Central memory CD8-positive, alpha-beta T cell (primary cell): Measurements from ENCODE around the gene NIPA2.

Experiments used
- ATAC-seq: fragments of 150-1000 bp; cut with Tn5 transposase; replicated peaks from 2 replicates; pipeline ENCODE4 v1.10.0; 2022; ENCODE audit warnings: mild to moderate bottlenecking, moderate FRiP score, moderate number of reproducible peaks; ENCODE audit not compliant: poor library complexity, severe bottlenecking; ENCODE audit errors: extremely low read depth
- DNase-seq, 2 donors: peaks; one replicate each; pipeline ENCODE4 v3.0.0; 2021; ENCODE audit warnings: low spot score in 2 of 2
- H3K27ac Mint-ChIP-seq: one replicate; pipeline ENCODE4 v1.8.0; 2022; ENCODE audit warnings: low read depth, mild to moderate bottlenecking, moderate library complexity, mixed read lengths
- H3K27me3 Mint-ChIP-seq: one replicate; pipeline ENCODE4 v1.8.0; 2022; ENCODE audit warnings: mixed read lengths
- H3K36me3 Mint-ChIP-seq: one replicate; pipeline ENCODE4 v1.8.0; 2022; ENCODE audit warnings: mild to moderate bottlenecking, moderate library complexity, mixed read lengths; ENCODE audit not compliant: insufficient read depth
- H3K4me1 Mint-ChIP-seq: one replicate; pipeline ENCODE4 v1.8.0; 2022; ENCODE audit warnings: mixed read lengths
- H3K4me3 Mint-ChIP-seq: one replicate; pipeline ENCODE4 v1.8.0; 2022; ENCODE audit warnings: mild to moderate bottlenecking, moderate library complexity, mixed read lengths
- H3K9me3 Mint-ChIP-seq: one replicate; pipeline ENCODE4 v1.8.0; 2022; ENCODE audit warnings: mixed read lengths

NIPA2 gene

DNA sequence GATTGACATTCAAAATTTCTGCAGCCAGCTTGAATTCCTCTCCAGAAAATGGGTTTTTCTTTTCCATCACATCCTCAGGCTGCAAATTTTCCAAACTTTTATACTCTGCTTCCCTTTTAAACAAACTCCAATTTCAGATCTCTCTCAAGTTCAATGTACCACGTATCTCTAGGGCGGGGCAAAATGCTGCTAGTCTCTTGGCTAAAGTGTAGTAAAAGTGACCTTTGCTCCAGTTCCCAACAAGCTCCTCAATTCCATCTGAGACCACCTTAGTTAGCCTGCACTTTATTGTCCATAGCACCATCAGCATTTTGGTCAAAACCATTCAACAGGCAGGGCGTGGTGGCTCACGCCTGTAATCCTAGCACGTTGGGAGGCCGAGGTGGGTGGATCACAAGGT lies 46.7 kb downstream of the NIPA2 start:
- Mint-ChIP-seq H3K36me3 (no peaks in the 10 kb centered on the region), H3K9me3 (no peaks in the 10 kb centered on the region), H3K4me1 (no peaks in the 10 kb centered on the region), H3K27me3 (peaks cover 18% of the 10 kb centered on the region), H3K27ac (no peak overlapping the region), H3K4me3 (no peak overlapping the region)
- DNase-seq (no peak), ATAC-seq (no peak)

DNA sequence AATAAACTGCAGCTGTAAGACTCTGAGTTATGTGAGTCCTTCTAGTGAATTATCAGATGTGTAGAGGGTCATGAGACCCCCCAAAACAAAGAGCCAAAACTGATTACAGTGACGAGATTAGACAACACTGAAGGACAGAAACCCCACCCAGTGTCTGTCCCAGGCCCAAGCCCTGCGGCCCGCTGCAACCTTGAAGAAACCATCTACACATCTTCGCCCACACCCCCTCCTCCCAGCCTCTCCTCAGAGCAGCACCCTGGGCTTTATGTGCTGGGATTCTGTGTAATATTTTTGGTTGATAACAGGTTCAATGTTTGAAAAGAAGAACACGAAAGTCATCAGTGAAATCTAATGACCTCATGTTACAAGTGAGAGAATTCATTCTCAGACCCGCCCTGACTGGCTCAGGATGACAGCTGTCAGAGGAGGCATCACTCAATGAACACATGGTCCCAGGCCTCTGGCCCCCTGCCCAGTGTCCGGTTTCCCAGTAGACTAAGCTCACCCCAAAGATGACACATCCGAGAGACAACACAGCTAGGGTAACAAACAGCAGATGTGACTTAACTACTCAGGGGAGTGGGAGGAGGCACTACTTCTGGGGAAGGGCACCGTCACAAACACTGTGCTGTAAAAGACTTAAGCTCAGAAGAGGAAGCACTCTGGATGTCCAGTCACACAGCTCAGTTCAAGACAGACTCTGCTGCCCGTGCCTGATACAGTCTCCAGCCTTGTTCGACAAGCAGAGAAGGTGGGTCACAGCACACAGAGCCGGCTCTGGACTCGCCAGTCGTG lies 48.9 kb downstream of the NIPA2 start:
- no peaks in the 10 kb centered on the region for H3K4me1 Mint-ChIP-seq
- no peaks in the 10 kb centered on the region for H3K9me3 Mint-ChIP-seq
- no peak overlapping the region for H3K4me3 Mint-ChIP-seq
- no peaks in the 10 kb centered on the region for H3K27me3 Mint-ChIP-seq
- no peak for DNase-seq
- ATAC-seq, result no peak
- H3K36me3 Mint-ChIP-seq, result peaks cover 3% of the 10 kb centered on the region
- no peak overlapping the region for H3K27ac Mint-ChIP-seq

GRCh38 chr15:22888120-22888859 lies 49.8 kb downstream of the NIPA2 start:
- Mint-ChIP-seq H3K27ac (no peak overlapping the region), H3K4me1 (no peaks in the 10 kb centered on the region), H3K36me3 (peaks cover 3% of the 10 kb centered on the region), H3K27me3 (no peaks in the 10 kb centered on the region), H3K9me3 (no peaks in the 10 kb centered on the region), H3K4me3 (no peak overlapping the region)
- no peak for ATAC-seq
- no peak for DNase-seq

DNA sequence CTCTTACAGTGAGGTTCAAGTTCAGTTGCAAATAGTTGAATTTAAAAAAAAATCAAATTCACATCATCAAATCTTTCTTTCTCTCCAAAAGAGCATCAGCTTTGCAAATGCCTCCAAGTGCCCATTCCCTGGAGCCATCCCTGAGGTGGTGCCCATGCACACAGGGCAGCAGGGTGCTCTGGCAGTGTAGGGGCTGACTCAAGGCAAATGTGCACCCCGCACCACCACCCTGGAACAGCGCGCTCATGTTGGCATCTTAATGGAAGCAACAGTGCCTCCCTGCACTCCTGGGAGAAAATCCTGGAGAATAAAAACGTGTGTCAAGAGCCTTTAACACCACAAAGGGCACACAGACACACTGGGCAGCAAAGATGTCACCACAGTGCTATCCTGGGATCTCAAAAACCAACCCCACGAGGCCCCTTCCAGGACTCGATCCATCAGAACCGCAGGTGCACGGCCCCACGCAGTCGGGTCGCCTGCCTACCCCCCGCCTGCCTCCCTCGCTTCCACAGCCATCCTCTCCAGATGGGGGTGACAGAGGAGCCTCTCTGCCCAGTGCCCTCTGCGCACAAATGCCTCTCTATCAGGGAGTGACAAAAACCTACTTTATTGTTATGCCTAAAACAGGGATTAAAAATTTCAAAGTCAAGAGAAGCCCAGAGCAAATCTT lies 50.8 kb downstream of the NIPA2 start:
- ATAC-seq, result no peak
- Mint-ChIP-seq H3K9me3 (no peaks in the 10 kb centered on the region), H3K4me1 (no peaks in the 10 kb centered on the region), H3K27ac (no peak overlapping the region), H3K27me3 (no peaks in the 10 kb centered on the region), H3K36me3 (peaks cover 3% of the 10 kb centered on the region), H3K4me3 (no peak overlapping the region)
- no peak for DNase-seq

- no peak overlapping the region for H3K4me3 Mint-ChIP-seq
- no peak for DNase-seq
- ATAC-seq, result no peak
- no peaks in the 10 kb centered on the region for H3K4me1 Mint-ChIP-seq
- peaks cover 3% of the 10 kb centered on the region for H3K36me3 Mint-ChIP-seq
- no peak overlapping the region for H3K27ac Mint-ChIP-seq
- no peaks in the 10 kb centered on the region for H3K9me3 Mint-ChIP-seq
- H3K27me3 Mint-ChIP-seq, result no peaks in the 10 kb centered on the region
Observed at GRCh38 chr15:22890296-22890695, 51.8 kb downstream of the NIPA2 start.

DNA sequence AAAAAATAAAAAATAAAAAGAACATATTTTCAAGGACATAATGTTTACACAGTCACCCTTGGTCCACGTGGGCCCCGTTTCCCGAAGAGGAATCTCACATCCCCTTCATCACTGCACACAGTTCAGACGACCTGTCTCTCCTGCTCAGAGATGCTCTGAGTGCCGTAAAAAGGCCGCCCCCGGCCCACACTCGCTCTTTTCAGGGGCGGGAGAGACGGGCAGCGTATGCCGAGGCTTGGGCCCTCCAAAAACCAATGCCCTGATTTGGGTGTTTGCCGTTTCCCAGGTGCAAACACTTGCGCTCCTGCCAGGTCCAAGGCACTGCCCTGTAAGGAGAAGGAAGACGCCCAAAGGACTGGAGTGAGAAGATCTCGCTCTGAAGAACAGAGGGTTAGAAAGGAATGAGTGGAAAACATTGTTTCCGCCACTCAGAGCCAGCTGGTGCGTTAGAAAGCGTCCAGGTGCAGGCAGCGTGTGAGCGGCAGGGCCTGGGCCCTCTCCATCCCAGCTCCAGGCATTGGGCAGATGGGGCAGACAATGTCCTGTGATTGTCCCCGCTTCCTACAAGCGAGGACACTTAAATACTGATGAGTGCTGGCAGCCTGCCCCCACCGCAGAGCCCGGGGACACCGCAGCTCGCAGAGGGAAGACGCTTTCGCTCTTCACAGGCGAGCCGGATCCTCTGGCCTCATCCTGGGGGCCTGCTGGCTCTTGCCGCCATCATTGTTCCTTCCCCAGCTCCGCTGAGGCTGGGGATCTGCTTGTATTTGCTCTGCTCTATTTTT lies 53.2 kb downstream of the NIPA2 start:
- no peak overlapping the region for H3K27ac Mint-ChIP-seq
- no peak overlapping the region for H3K4me3 Mint-ChIP-seq
- no peak for ATAC-seq

DNA sequence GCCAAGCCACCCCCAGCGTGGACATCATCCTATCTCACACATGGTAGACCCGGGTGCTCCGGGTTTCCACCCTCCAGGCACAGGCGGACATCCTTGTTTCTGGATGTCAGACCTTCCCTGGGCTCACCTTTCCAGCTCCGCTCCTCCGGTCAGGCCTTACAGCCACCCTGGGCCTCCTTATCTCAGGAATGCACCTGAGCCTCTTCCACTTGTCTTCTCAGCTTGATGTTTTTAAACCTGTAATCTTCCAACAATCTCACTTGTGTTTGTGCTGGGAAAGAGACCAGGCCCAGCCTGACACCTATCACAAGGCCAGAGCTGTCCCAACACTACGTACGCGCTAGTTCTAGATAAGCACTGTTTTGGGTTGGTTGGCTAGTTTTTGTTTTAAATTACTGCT lies 53.9 kb downstream of the NIPA2 start:
- Mint-ChIP-seq H3K27me3 (no peaks in the 10 kb centered on the region), H3K27ac (no peak overlapping the region)
- ATAC-seq, result no peak

More for the DNA sequence above, 53.2 kb downstream of the NIPA2 start:
- Mint-ChIP-seq H3K9me3 (no peaks in the 10 kb centered on the region), H3K4me1 (no peaks in the 10 kb centered on the region), H3K27me3 (no peaks in the 10 kb centered on the region), H3K36me3 (peaks cover 3% of the 10 kb centered on the region)
- no peak for DNase-seq

DNA sequence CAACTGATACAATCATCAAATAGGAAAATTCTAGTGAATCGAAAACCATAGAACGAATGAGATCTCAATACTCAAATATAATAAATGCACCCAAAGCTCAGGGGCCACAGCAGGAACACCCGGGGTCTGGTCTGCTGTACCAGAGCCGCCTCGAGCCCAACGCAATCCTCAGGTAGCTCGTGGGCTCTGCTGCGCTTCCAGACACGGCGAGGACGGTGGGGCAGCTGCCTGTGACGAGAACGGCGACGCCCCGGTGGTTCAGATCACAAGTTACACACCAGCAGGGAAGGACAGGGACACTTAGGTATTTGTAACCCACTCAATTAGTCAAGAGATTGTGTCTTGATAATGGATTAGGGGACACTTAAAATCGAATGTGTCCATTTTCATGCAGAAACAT lies 54.6 kb downstream of the NIPA2 start:
- H3K27me3 Mint-ChIP-seq, result no peaks in the 10 kb centered on the region
- no peak overlapping the region for H3K4me3 Mint-ChIP-seq
- H3K27ac Mint-ChIP-seq, result no peak overlapping the region
- no peaks in the 10 kb centered on the region for H3K9me3 Mint-ChIP-seq
- ATAC-seq (no peak), DNase-seq (no peak)
- peaks cover 3% of the 10 kb centered on the region for H3K36me3 Mint-ChIP-seq
- no peaks in the 10 kb centered on the region for H3K4me1 Mint-ChIP-seq

More for the DNA sequence above, 53.9 kb downstream of the NIPA2 start:
- Mint-ChIP-seq H3K36me3 (peaks cover 3% of the 10 kb centered on the region), H3K4me1 (no peaks in the 10 kb centered on the region), H3K4me3 (no peak overlapping the region), H3K9me3 (no peaks in the 10 kb centered on the region)
- no peak for DNase-seq

GRCh38 chr15:22893881-22894280 lies 55.4 kb downstream of the NIPA2 start:
- peaks cover 3% of the 10 kb centered on the region for H3K36me3 Mint-ChIP-seq
- no peaks in the 10 kb centered on the region for H3K9me3 Mint-ChIP-seq
- no peak overlapping the region for H3K27ac Mint-ChIP-seq
- no peaks in the 10 kb centered on the region for H3K4me1 Mint-ChIP-seq
- no peaks in the 10 kb centered on the region for H3K27me3 Mint-ChIP-seq
- no peak for DNase-seq
- no peak for ATAC-seq
- no peak overlapping the region for H3K4me3 Mint-ChIP-seq

- DNase-seq, result no peak
- Mint-ChIP-seq H3K4me3 (no peak overlapping the region), H3K36me3 (no peaks in the 10 kb centered on the region), H3K4me1 (no peaks in the 10 kb centered on the region), H3K9me3 (no peaks in the 10 kb centered on the region), H3K27ac (no peak overlapping the region), H3K27me3 (no peaks in the 10 kb centered on the region)
- ATAC-seq, result no peak
Observed at GRCh38 chr15:22895465-22896190, 57.2 kb downstream of the NIPA2 start.

- Mint-ChIP-seq H3K9me3 (no peaks in the 10 kb centered on the region), H3K36me3 (no peaks in the 10 kb centered on the region), H3K27ac (no peak overlapping the region), H3K4me3 (no peak overlapping the region), H3K27me3 (no peaks in the 10 kb centered on the region), H3K4me1 (no peaks in the 10 kb centered on the region)
- DNase-seq (no peak), ATAC-seq (no peak)
Observed at GRCh38 chr15:22902046-22902445, 63.6 kb downstream of the NIPA2 start.

- no peaks in the 10 kb centered on the region for H3K36me3 Mint-ChIP-seq
Observed at GRCh38 chr15:22902578-22902977, 64.1 kb downstream of the NIPA2 start.

More at GRCh38 chr15:22902578-22902977, 64.1 kb downstream of the NIPA2 start:
- Mint-ChIP-seq H3K27me3 (no peaks in the 10 kb centered on the region), H3K4me3 (no peak overlapping the region), H3K27ac (no peak overlapping the region), H3K9me3 (no peaks in the 10 kb centered on the region), H3K4me1 (no peaks in the 10 kb centered on the region)
- no peak for ATAC-seq
- DNase-seq, result no peak
